Measurements from ENCODE around the gene BMPR1A.

DNA sequence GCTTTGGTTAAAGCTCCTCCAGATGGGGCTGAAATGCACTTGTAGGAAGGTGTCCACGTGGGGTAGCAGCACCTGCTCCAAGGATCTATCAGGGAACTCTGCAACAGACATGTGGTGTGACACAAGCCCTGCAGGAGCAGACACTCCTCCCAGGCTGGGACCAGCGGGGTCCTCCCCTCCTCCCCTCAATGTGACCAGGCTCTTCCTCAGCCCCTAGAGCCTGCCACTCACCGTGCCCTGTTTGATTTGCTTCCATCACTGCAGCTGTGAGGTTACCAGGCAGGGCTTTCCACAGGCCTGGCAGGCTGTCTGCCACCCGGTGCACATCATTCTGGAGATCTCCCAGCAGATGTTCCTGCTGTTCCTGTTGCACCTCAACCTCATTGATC, 187.6 kb downstream of the BMPR1A start:
- TF ChIP-seq, protein P1, sequence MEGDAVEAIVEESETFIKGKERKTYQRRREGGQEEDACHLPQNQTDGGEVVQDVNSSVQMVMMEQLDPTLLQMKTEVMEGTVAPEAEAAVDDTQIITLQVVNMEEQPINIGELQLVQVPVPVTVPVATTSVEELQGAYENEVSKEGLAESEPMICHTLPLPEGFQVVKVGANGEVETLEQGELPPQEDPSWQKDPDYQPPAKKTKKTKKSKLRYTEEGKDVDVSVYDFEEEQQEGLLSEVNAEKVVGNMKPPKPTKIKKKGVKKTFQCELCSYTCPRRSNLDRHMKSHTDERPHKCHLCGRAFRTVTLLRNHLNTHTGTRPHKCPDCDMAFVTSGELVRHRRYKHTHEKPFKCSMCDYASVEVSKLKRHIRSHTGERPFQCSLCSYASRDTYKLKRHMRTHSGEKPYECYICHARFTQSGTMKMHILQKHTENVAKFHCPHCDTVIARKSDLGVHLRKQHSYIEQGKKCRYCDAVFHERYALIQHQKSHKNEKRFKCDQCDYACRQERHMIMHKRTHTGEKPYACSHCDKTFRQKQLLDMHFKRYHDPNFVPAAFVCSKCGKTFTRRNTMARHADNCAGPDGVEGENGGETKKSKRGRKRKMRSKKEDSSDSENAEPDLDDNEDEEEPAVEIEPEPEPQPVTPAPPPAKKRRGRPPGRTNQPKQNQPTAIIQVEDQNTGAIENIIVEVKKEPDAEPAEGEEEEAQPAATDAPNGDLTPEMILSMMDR (IDR thresholded peaks at IDR 0.05) = no peak
- TF ChIP-seq POLR2AphosphoS5 (IDR thresholded peaks at IDR 0.05; ENCODE audit: low read depth, low read length) = no peak

Measured in Panc1 (cell line).